VCaP (cell line): ENCODE measurements around the gene DEFB123.

Experiments
- H3K27ac ChIP-seq: fragments of 450-650 bp; 2 replicates; pipeline ENCODE4 v1.5.1; 2017
- TF ChIP-seq, protein P1 (sequence below): fragments of 450-650 bp; conservative IDR thresholded peaks from 2 replicates; pipeline ENCODE4 v1.5.1; 2017; ENCODE audit warnings: mild to moderate bottlenecking, moderate library complexity

Gene DEFB123

DNA sequence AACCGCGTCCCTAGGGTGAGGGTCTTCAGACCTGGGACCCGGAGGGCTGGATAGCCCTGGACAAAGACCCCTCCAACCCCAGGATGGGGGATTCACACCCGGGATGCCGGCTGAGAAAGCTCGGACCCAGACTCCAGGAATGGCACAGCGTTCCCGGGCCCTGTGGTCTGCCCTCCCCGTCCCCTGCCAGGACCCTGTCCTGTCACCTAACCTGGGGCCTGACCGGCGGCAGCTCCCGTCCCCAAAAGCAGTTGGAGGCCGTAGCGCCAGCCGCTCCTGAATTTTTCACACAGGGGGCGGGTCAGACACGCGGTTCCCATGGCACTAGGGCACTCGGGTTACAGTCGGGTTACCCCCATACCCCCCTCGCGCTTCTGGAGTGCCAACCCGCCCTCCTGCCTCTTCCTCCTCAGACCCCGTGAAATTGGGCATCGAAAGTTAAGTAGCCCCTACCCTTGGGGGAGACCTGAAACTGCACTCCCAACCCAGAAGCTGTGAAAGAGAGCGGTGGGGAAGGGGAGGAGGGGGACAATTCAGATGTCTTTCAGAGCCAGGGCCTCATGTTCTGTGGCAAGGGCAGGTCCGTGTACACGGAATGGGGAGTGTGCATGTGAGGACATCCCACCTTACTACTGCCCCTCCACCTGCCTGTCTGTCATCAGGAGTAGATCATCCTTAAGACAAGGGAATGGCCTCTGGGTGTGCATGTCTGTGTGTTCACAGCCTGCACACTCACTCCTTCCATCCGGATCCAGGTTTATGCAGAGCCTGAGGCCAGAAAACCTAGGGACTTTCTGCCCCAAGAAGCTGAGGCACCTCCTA, 35.3 kb downstream of the DEFB123 start:
- TF ChIP-seq, protein P1, sequence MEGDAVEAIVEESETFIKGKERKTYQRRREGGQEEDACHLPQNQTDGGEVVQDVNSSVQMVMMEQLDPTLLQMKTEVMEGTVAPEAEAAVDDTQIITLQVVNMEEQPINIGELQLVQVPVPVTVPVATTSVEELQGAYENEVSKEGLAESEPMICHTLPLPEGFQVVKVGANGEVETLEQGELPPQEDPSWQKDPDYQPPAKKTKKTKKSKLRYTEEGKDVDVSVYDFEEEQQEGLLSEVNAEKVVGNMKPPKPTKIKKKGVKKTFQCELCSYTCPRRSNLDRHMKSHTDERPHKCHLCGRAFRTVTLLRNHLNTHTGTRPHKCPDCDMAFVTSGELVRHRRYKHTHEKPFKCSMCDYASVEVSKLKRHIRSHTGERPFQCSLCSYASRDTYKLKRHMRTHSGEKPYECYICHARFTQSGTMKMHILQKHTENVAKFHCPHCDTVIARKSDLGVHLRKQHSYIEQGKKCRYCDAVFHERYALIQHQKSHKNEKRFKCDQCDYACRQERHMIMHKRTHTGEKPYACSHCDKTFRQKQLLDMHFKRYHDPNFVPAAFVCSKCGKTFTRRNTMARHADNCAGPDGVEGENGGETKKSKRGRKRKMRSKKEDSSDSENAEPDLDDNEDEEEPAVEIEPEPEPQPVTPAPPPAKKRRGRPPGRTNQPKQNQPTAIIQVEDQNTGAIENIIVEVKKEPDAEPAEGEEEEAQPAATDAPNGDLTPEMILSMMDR: no peak
- no peak overlapping the region for H3K27ac ChIP-seq

DNA sequence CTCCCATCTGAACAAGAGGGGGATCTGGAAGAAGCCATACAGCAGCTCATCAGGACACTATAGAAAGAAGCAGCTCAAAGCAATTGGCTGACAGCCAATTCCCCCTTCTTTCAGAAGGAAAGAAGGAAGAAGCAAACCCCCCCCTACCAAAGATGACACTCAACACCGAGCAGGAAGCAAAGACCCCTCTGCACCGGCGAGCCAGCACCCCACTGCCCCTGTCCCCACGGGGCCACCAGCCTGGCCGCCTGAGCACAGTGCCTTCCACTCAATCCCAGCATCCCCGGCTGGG, 35.8 kb downstream of the DEFB123 start:
- H3K27ac ChIP-seq: no peak overlapping the region
- TF ChIP-seq, protein P1: no peak

GRCh38 chr20:31476643-31477215, 36.3 kb downstream of the DEFB123 start:
- TF ChIP-seq, protein P1: no peak
- no peak overlapping the region for H3K27ac ChIP-seq

- no peak overlapping the region for H3K27ac ChIP-seq
- TF ChIP-seq, protein P1: no peak
Observed at GRCh38 chr20:31484001-31484400, 43.6 kb downstream of the DEFB123 start.

- H3K27ac ChIP-seq: no peak overlapping the region
- TF ChIP-seq, protein P1: no peak
Observed at GRCh38 chr20:31485450-31486339, 45.3 kb downstream of the DEFB123 start.

DNA sequence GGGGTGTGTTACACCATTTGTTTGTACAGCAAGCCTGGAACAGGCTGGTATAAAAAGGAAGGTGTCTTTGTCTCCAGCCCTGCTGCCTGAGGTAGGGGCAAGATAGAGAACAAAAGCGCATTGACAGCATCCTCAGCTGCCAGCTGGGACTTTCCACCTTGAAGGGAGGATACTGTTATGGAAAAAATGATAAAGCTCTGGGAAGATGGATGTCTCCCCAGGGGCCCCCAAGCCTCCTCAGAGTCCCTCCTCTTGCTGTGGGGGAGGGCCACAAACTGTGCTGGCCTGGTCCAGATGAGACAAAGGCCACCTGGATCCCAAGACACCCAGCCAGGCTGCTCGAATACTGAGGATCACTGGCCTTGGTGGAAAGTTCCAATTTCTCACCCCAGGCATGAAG, 47.7 kb downstream of the DEFB123 start:
- H3K27ac ChIP-seq: no peak overlapping the region
- TF ChIP-seq, protein P1: no peak

DNA sequence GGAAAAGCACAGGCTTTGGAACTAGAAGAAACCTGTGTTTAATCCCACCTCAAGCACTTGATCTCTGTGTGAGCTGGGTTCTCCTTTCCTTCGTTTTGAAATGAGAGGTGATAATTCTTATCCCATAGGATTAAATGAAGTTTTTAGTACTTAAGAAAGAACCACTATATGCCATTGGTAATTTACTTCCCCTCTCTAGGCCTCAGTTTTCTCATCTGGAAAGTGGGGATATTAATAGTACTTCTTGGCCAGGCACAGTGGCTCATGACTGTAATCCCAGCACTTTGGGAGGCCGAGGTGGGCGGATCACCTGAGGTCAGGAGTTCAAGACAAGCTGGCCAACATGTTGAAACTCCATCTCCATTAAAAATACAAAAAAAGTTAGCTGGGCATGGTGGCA, 48.7 kb downstream of the DEFB123 start:
- no peak overlapping the region for H3K27ac ChIP-seq
- TF ChIP-seq, protein P1: no peak
